Nephron (organoid): Measurements from ENCODE around the gene FBXO31.

Source experiments
- H3K27ac Mint-ChIP-seq, 3 experiments: 2 replicates each; pipeline ENCODE4 v1.8.0; 2020; ENCODE audit warnings: mixed read lengths in 3 of 3, mild to moderate bottlenecking in 2 of 3, moderate library complexity in 1 of 3
- H3K27me3 Mint-ChIP-seq: 2 replicates; pipeline ENCODE4 v1.8.0; 2021; ENCODE audit warnings: low read depth, mild to moderate bottlenecking, moderate library complexity, mixed read lengths
- H3K36me3 Mint-ChIP-seq: 2 replicates; pipeline ENCODE4 v1.8.0; 2020; ENCODE audit warnings: low read depth, mixed read lengths
- H3K4me1 Mint-ChIP-seq: 2 replicates; pipeline ENCODE4 v1.8.0; 2020; ENCODE audit warnings: mixed read lengths
- H3K4me3 Mint-ChIP-seq, 3 experiments: 2 replicates each; pipeline ENCODE4 v1.8.0; 2020; ENCODE audit warnings: mild to moderate bottlenecking in 3 of 3, mixed read lengths in 3 of 3, moderate library complexity in 2 of 3
- H3K9me3 Mint-ChIP-seq: 2 replicates; pipeline ENCODE4 v1.8.0; 2020; ENCODE audit warnings: mixed read lengths
- CTCF ChIP-seq, 3 experiments: fragments of 200-600 bp; sonication (generic); IDR thresholded peaks; one replicate each; pipeline ENCODE4 v1.5.0; 2021; ENCODE audit warnings: antibody characterized with exemption in 3 of 3; ENCODE audit not compliant: unreplicated experiment in 3 of 3

Gene FBXO31

GRCh38 chr16:87424266-87424665 lies 40.7 kb upstream of the FBXO31 start:
- peaks cover 49% of the 10 kb centered on the region for H3K36me3 Mint-ChIP-seq
- H3K4me1 Mint-ChIP-seq = no peaks in the 10 kb centered on the region
- peaks cover 3% of the 10 kb centered on the region for H3K9me3 Mint-ChIP-seq
- TF ChIP-seq CTCF (IDR thresholded peaks at IDR 0.05; ENCODE audit: unreplicated experiment in 3 of 3) = no peak
- H3K4me3 Mint-ChIP-seq = no peak overlapping the region
- H3K27ac Mint-ChIP-seq = no peak overlapping the region
- H3K27me3 Mint-ChIP-seq = no peaks in the 10 kb centered on the region

- peaks cover 49% of the 10 kb centered on the region for H3K36me3 Mint-ChIP-seq
- H3K27ac Mint-ChIP-seq = no peak overlapping the region
- H3K9me3 Mint-ChIP-seq = peaks cover 3% of the 10 kb centered on the region
- H3K27me3 Mint-ChIP-seq = no peaks in the 10 kb centered on the region
- TF ChIP-seq CTCF (IDR thresholded peaks at IDR 0.05; ENCODE audit: unreplicated experiment in 3 of 3) = no peak
- no peak overlapping the region for H3K4me3 Mint-ChIP-seq
- H3K4me1 Mint-ChIP-seq = no peaks in the 10 kb centered on the region
These were observed 39.9 kb upstream of the FBXO31 start for GRCh38 chr16:87423429-87423828.

- no peaks in the 10 kb centered on the region for H3K27me3 Mint-ChIP-seq
- no peak overlapping the region for H3K27ac Mint-ChIP-seq
- no peak for TF ChIP-seq CTCF (IDR thresholded peaks at IDR 0.05; ENCODE audit: unreplicated experiment in 3 of 3)
- no peak overlapping the region for H3K4me3 Mint-ChIP-seq
- peaks cover 57% of the 10 kb centered on the region for H3K36me3 Mint-ChIP-seq
- no peaks in the 10 kb centered on the region for H3K4me1 Mint-ChIP-seq
- H3K9me3 Mint-ChIP-seq = peaks cover 3% of the 10 kb centered on the region
These were observed 38.5 kb upstream of the FBXO31 start for GRCh38 chr16:87422106-87422505.

- peaks cover 63% of the 10 kb centered on the region for H3K36me3 Mint-ChIP-seq
- no peak for TF ChIP-seq CTCF (IDR thresholded peaks at IDR 0.05; ENCODE audit: unreplicated experiment in 3 of 3)
- H3K27me3 Mint-ChIP-seq = no peaks in the 10 kb centered on the region
- no peak overlapping the region for H3K27ac Mint-ChIP-seq
- no peaks in the 10 kb centered on the region for H3K4me1 Mint-ChIP-seq
- peaks cover 3% of the 10 kb centered on the region for H3K9me3 Mint-ChIP-seq
- H3K4me3 Mint-ChIP-seq = no peak overlapping the region
These were observed 37.7 kb upstream of the FBXO31 start for GRCh38 chr16:87421003-87421912.

- Mint-ChIP-seq H3K27me3 (no peaks in the 10 kb centered on the region), H3K9me3 (peaks cover 3% of the 10 kb centered on the region), H3K36me3 (peaks cover 60% of the 10 kb centered on the region), H3K4me3 (no peak overlapping the region), H3K27ac (peak overlapping the region in 1 of 3 experiments; percentile 28), H3K4me1 (no peaks in the 10 kb centered on the region)
- no peak for TF ChIP-seq CTCF (IDR thresholded peaks at IDR 0.05; ENCODE audit: unreplicated experiment in 3 of 3)
These were observed 36.7 kb upstream of the FBXO31 start for GRCh38 chr16:87420026-87421002.
